Small intestine (tissue), 7 donors: Measurements from ENCODE around the gene DLST. TPM values are rescaled to one million over a fixed set of nuclear protein-coding genes. Genes with fewer than 3 reads are reported as not detected.

Source experiments
- DNase-seq, 2 donors: peaks; one replicate each; pipeline versions ENCODE4 v3.0.0 to v3.0.0-alpha.2; 2013
- FAIRE-seq: peaks from 2 replicates; lab custom pipeline; 2012; peaks lifted over from hg19 to GRCh38; lab: Jason Lieb, UNC
- H3K27ac ChIP-seq, 3 donors: one replicate each; pipeline ENCODE4 v1.5.1; 2013; ENCODE audit warnings: low read length in 2 of 3, mild to moderate bottlenecking in 2 of 3, control low read depth in 1 of 3, inconsistent platforms in 1 of 3, low read depth in 1 of 3, moderate library complexity in 1 of 3
- H3K27me3 ChIP-seq, 3 donors: one replicate each; pipeline ENCODE4 v1.6.1; 2013; ENCODE audit warnings: low read length in 3 of 3, inconsistent platforms in 1 of 3; ENCODE audit not compliant: control insufficient read depth in 3 of 3, insufficient read depth in 3 of 3
- H3K36me3 ChIP-seq, 3 donors: one replicate each; pipeline ENCODE4 v1.6.1; 2013; ENCODE audit warnings: low read length in 3 of 3, inconsistent platforms in 1 of 3, low read depth in 1 of 3, mild to moderate bottlenecking in 1 of 3, moderate library complexity in 1 of 3; ENCODE audit not compliant: control insufficient read depth in 3 of 3, insufficient read depth in 2 of 3
- H3K4me1 ChIP-seq, 3 donors: one replicate each; pipeline ENCODE4 v1.6.1; 2013; ENCODE audit warnings: low read length in 2 of 3, inconsistent platforms in 1 of 3, low read depth in 1 of 3, mild to moderate bottlenecking in 1 of 3, moderate library complexity in 1 of 3; ENCODE audit not compliant: control insufficient read depth in 3 of 3, insufficient read depth in 2 of 3
- H3K4me3 ChIP-seq, 3 donors: one replicate each; pipeline ENCODE4 v1.5.1; 2013; ENCODE audit warnings: low read length in 3 of 3, control low read depth in 1 of 3, inconsistent platforms in 1 of 3, low read depth in 1 of 3, mild to moderate bottlenecking in 1 of 3, moderate library complexity in 1 of 3
- H3K9me3 ChIP-seq, 2 donors: one replicate each; pipeline ENCODE4 v1.6.1; 2013; ENCODE audit warnings: low read depth in 1 of 2, low read length in 1 of 2; ENCODE audit not compliant: control insufficient read depth in 2 of 2, insufficient read depth in 1 of 2
- WGBS, 3 donors: extraction: QIAGEN DNeasy Blood & Tissue Kit; methylation state at CpG; one replicate each; pipeline ENCODE4 v1.1.7; 2013; 5-methylcytosine and 5-hydroxymethylcytosine counted together
- polyA plus RNA-seq, 4 donors: library from polyadenylated mRNA; stranded (reverse) in 3 of 4; unstranded in 1 of 4; fragments of 200-250 nt in 3 of 4; fragments of 120-200 nt in 1 of 4; gene quantifications; one replicate each; pipeline versions ENCODE4 v1.2.1 to v1.2.3, GENCODE V29; 2013
- donor health status: healthy with polysubstance abuse.
- donor health status: control.
- donor health status: control.
- donor health status: Bipolar disorder and iron deficiency.
- donor health status: healthy.

The DLST gene
- polyA plus RNA-seq, 4 donors = 94.2 to 110 (median 97.8) TPM

DNA sequence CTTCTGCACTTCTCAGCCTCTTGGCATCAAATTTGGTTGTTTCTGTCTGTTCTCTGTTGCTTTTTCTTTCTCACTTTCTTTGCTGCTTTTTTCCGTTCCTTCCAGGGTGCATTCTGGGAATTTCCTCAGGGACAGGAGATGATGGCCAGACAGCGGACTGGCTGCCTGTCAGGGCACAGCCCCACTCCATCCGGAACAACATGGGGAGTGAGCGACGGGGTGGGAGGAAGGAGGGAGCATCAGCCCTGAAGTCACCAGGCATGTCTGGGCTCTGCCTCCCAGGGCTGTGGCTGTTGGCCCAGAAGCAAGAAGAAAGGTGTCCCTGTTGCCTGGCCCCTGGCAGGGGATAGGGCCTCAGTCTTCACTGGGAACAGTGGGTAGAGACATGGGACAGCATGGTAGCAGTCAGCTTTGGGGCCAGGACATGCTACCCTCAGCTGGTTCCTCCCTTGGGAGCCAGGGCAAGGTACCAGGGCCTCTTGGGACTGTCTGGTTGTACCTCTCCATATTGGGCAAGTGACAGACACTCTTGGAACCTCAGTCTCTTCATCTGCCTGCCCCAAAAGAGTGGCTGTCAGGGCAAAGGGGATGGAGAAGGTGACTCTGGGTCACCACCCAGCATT is 65.1 kb downstream of the DLST start:
- Histone ChIP-seq H3K9me3 (peaks cover 0 to 4% of the 10 kb centered on the region in 2 donors), H3K27me3 (no peaks in the 10 kb centered on the region), H3K27ac (no peak overlapping the region), H3K4me1 (peaks cover 0 to 43% (median 5%) of the 10 kb centered on the region in 3 donors), H3K4me3 (no peak overlapping the region), H3K36me3 (peaks cover 0 to 45% (median 0%) of the 10 kb centered on the region in 3 donors)
- DNase-seq (no peak), FAIRE-seq (no peak)
- WGBS, 3 donors = 24 to 37% (median 37%) methylated on average over 5 of the region's 5 CpGs

DNA sequence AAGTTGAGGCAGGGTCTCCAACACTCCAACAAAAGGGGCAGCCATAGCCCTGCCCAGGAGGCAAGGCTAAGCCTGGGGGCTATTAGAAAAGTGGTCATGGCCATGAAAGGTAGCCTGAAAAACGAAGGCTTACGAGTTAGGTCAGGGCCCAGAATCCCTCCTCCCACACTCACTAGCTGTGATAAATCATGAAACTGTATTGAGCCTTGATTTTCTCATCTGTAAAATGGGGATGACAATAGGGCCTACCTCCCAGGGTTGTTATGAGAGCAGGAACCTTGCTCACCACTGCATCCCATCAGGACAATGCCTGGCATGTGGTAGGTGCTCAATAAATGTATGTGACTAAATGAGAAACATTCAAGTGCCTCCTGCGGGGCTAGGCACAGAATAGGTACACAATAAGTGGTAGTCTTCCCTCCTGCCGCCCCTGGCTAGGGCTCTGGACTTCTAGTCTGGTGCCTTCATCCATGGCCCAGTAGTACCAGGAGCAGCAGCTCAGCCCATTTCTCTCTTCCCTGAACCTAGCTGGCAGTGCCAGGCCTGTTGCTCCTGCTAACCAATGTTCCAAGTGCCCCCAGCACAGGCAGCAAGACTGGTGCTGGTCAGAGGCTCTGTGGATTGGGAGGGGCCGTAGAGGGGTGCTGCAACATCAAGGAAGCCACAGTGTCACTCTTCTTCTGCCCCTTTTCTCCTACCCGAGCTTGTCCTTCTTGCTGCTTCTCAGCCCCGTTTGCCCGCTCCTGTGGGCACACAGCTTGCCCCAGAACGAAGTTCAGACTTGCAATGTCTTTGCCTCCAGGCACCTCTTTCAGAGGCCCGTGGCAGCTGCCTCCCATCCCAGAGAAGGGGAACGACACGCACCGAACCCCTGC is 65.9 kb downstream of the DLST start:
- Histone ChIP-seq H3K4me3 (no peak overlapping the region), H3K36me3 (peaks cover 0 to 39% (median 0%) of the 10 kb centered on the region in 3 donors), H3K9me3 (peaks cover 0 to 4% of the 10 kb centered on the region in 2 donors), H3K4me1 (peaks cover 0 to 45% (median 5%) of the 10 kb centered on the region in 3 donors), H3K27me3 (no peaks in the 10 kb centered on the region), H3K27ac (peak overlapping the region in 1 of 3 donors; percentile 42)
- no peak for DNase-seq
- no peak for FAIRE-seq
- 80 to 87% (median 83%) methylated on average over 13 of the region's 13 CpGs for WGBS, 3 donors

DNA sequence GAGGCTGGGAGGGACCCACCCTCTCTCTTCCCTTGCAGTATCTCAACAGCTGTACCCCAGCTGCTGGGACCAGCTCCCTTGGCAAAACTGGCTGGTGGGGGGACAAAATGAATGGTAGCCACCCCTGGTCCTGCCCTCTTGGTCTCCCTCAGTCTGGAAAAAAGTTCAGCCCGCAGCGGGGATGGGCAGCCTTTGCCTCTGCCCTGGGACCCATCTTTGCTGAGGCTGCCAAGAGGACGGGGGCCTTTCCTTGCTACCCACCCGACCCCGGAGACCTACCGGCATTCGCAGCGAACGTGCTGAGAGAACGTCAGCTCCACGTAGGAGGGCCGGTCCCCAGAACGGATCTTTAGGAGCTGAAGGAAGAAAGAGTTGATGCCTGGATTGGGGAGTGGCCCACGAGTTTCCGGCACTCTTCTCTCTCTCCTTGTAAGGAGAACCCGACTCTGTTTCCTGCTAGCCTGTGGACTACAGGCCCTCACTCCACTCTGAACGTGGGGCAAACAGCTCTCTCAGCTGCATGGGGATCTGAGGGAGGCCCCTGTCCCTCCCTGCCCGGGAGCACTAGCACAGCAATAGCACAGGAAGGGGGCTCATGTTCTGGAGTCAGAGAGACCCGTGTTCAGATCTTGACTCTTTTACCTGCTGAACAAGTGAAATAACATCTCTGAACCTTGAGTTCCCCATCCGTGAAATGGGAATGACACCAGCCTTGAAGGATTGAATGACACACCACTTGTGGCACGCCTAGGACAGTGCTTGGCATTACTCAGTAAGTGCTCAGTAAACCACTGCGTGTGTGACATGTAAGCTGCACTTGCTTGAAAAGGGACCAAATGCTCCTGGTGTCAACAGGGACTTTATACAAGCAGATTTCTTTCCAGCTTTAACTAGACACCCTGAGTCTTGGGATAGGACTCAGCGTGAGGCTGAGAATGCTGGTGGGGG is 66.8 kb downstream of the DLST start:
- peak overlapping the region in 1 of 3 donors; percentile 31 for H3K27ac ChIP-seq

DNA sequence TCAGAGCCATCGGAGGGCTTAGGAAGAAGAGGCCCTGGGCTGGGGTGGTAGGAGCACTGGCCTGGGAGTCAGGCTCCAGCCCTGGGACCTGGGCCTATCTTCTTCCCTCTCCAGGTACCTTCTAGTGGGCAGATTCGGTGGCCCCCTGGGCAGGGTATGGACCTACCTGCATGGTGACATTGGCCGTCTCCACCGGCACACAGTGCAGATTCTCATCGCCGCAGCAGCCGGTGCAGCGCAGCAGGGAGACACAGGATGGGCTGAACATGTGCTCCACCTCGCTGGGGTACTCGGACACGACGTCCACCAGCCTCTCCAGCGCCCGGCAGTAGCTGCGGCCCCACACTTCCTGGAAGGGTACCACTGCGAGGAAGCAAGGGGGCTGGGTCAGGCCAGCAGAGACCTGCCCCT is 67.5 kb downstream of the DLST start:
- Histone ChIP-seq H3K36me3 (peaks cover 0 to 35% (median 0%) of the 10 kb centered on the region in 3 donors), H3K9me3 (peaks cover 0 to 4% of the 10 kb centered on the region in 2 donors), H3K4me1 (peaks cover 0 to 61% (median 5%) of the 10 kb centered on the region in 3 donors), H3K4me3 (no peak overlapping the region), H3K27me3 (no peaks in the 10 kb centered on the region), H3K27ac (no peak overlapping the region)
- 91 to 95% (median 92%) methylated on average over 16 of the region's 16 CpGs for WGBS, 3 donors
- FAIRE-seq (no peak), DNase-seq (no peak)

More for the DNA sequence above, 66.8 kb downstream of the DLST start:
- DNase-seq (no peak), FAIRE-seq (no peak)
- H3K4me3 ChIP-seq = no peak overlapping the region
- H3K27me3 ChIP-seq = no peaks in the 10 kb centered on the region
- WGBS, 3 donors = 72 to 80% (median 75%) methylated on average over 23 of the region's 23 CpGs
- H3K36me3 ChIP-seq = peaks cover 0 to 35% (median 0%) of the 10 kb centered on the region in 3 donors
- H3K4me1 ChIP-seq = peaks cover 0 to 54% (median 5%) of the 10 kb centered on the region in 3 donors
- H3K9me3 ChIP-seq = peaks cover 0 to 4% of the 10 kb centered on the region in 2 donors

DNA sequence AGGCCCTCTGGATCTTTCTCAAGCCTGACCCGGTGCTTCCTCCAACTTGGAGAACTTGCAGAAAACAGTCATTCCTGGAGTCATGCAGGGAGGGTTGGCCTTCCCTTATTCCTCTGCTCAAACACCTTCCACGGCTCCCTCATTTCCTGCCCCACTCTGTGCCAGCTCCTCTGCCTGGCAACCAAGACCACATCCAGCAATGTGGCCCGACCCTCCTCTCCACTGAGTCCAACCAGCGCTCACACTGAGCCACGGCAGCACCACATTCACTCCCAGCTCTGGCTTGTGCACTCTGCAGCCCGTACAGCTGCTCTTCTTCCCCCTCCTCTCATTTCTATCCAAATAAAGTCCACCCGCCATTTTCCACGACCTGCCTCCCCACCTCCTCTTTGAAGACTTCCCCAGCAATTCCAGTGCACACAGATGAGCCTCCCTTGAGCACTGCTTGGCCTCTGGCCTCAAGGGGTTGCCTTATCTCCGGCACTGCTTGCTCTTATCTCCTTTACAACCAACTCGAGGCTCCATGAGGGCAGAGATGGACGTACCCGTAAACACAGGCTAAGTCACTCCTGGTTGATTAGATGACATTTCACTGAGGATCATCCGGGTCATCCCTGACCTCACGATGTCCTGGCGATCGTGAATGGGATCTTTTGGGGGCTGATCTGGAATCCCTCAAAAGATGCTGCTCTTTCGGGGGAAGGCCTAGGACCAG is 68.3 kb downstream of the DLST start:
- no peak for FAIRE-seq

DNA sequence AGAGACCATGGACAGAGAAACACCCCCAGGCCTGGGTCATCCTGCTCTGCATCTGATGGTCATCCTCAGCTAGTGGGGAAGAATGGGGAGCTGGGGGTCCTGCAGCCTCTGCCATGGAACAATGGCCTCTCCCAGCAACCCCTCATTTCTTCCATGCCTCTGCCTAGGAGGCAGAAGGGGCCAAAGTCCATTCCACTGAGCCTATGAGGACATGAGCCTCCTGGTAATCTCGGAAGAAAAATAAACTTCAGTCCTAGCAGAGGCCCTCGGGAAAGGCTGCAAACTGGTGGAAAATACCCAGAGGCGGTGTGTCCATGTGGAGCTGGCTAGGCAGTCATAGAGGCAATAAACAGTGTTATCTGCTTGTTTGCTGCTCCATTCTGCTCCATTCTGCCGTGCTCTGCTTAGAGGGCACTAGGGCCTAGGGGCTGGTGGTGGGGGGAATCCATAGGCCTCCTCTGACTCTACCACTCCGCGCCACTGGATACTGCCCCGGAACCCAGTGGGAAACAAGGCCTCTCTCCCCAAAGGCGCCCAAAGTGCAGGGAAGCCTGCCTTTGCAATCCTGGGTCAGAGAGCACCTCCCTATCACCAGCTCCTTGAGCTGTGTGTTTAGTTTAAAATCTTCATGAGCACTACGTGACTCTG is 69.2 kb downstream of the DLST start:
- DNase-seq (peak; percentile 84 to 93), FAIRE-seq (no peak)
- WGBS, 3 donors = 22 to 61% (median 30%) methylated on average over 9 of the region's 9 CpGs
- Histone ChIP-seq H3K27me3 (no peaks in the 10 kb centered on the region), H3K9me3 (peaks cover 0 to 4% of the 10 kb centered on the region in 2 donors), H3K27ac (peak overlapping the region; percentile 27 to 96 (median 39)), H3K4me3 (peak overlapping the region in 1 of 3 donors; percentile 11), H3K4me1 (peaks cover 0 to 66% (median 5%) of the 10 kb centered on the region in 3 donors), H3K36me3 (peaks cover 0 to 32% (median 0%) of the 10 kb centered on the region in 3 donors)

More for the DNA sequence above, 68.3 kb downstream of the DLST start:
- WGBS, 3 donors = 70 to 78% (median 73%) methylated on average over 17 of the region's 17 CpGs
- Histone ChIP-seq H3K27ac (peak overlapping the region in 1 of 3 donors; percentile 96), H3K27me3 (no peaks in the 10 kb centered on the region), H3K9me3 (peaks cover 0 to 4% of the 10 kb centered on the region in 2 donors), H3K4me3 (no peak overlapping the region), H3K4me1 (peaks cover 0 to 68% (median 5%) of the 10 kb centered on the region in 3 donors), H3K36me3 (peaks cover 0 to 32% (median 0%) of the 10 kb centered on the region in 3 donors)
- peak; percentile 54 to 67 for DNase-seq
